ENCODE results near the gene DLGAP1.

The DLGAP1 gene

GRCh38 chr18:4232656-4233055, 222.5 kb downstream of the DLGAP1 start:
- TF ChIP-seq POLR2A (IDR thresholded peaks at IDR 0.05; ENCODE audit: low read length) (no peak), GATA1 (IDR thresholded peaks at IDR 0.05; ENCODE audit: low read depth, low read length) (no peak)
- no peak for DNase-seq

DNA sequence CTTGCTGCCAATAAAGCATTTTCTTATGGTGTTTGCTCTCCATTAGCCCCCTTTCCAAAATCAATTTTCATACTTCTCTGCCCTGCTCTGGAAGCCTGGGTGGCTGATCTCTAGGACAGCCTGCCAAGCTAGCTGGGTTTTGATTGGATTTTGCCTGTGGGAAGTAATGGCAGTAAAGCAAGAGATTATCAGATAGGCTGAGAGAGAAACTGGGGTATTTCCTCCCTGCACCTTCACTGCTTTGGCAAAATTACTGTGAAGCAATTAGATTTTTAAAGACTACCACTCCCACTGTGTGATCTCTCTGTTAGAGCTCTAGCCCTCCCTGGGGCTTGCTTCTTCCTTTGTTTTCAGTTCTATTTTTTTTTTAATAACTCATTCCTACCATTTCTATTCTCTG, 223.8 kb downstream of the DLGAP1 start:
- DNase-seq, result no peak
- TF ChIP-seq GATA1 (IDR thresholded peaks at IDR 0.05; ENCODE audit: low read depth, low read length) (no peak), POLR2A (IDR thresholded peaks at IDR 0.05; ENCODE audit: low read length) (no peak)

DNA sequence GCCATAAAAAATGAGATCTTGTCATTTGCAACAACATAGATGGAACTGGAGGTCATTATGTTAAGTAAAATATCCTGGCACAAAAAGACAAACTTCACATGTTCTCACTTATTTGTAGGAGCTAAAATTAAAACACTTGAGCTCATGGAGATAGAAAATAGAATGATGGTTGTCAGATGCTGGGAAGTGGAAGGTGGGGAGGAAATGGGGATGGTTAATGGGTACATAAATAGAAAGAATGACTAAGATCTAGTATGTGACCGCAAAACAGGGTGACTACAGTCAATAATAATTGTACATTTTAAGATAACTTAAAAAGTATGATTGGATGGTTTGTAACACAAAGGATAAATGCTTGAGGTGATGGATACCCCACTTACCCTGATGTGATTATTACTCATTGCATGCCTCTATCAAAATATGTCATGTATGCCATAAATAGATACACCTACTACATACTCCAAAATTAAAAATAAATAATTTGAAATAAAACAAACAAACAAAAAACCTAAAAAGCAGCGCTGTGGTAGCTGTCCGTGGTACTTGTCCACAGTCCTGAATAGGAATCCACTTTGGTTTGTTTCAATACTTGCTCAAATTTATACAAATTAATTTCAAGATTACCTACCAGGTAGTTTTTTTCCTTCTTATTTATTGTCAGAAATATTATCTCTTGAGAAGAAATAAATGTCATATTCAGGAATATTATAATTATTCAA, 224.5 kb downstream of the DLGAP1 start:
- no peak for TF ChIP-seq POLR2A (IDR thresholded peaks at IDR 0.05; ENCODE audit: low read length)
- no peak for TF ChIP-seq GATA1 (IDR thresholded peaks at IDR 0.05; ENCODE audit: low read depth, low read length)

GRCh38 chr18:4224031-4224704, 230.9 kb downstream of the DLGAP1 start:
- no peak for TF ChIP-seq GATA1 (IDR thresholded peaks at IDR 0.05; ENCODE audit: low read depth, low read length)
- no peak for TF ChIP-seq POLR2A (IDR thresholded peaks at IDR 0.05; ENCODE audit: low read length)
- DNase-seq, result no peak

More for the DNA sequence above, 224.5 kb downstream of the DLGAP1 start:
- no peak for DNase-seq

DNA sequence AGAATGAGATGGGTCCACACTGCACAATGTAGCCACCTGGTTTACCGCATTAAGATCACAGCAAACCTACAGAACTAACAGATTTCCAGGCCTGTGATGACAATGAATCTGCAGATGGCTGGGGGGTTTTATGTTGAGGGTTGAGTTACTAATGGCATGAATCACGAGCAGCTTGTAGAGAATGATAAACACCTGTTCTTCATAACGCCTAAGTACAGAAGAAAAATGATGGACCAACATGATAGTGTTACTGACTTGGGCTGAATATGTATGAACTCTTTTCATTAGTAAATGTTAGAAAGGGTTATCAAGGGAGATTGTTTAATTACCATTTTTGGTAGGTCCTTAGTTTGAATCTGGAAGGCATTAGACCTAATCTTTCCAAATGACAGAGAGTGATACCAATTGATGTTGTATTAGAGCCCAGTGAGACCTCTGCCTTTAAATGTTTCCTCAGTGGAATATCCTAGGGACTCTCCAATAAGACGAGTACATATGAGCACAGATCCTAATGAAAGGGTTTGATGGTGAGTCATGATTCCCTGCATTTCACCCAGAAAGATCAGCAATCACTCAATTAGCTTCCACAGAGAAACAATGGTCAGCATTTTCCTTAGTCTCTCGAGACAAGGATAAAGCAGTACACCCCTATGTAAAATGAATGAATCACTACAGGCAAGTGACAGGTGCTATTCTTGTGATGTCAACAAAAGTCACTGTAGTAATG, 243.8 kb downstream of the DLGAP1 start:
- DNase-seq, result no peak

DNA sequence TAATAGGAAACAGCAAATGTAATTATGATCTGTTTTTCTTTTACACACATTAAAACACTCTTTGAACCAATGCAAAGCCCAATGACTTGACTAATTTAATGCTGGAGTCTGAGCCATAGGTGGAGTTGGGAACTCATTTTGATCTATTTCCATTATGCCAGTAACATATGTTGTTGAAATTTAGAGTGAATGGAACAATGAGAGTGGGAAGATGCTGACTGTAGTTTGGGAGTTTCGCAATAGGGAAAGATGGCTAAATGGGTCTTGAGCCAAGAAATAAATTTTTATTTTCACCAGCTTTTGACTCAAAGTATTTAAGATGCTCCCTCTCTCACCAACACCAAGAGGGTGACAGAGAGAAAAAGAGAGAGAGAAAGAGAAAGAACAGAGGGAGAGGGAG, 246.7 kb downstream of the DLGAP1 start:
- no peak for DNase-seq
- TF ChIP-seq GATA1 (IDR thresholded peaks at IDR 0.05; ENCODE audit: low read depth, low read length) (no peak), POLR2A (IDR thresholded peaks at IDR 0.05; ENCODE audit: low read length) (no peak)

More for the DNA sequence above, 243.8 kb downstream of the DLGAP1 start:
- TF ChIP-seq POLR2A (IDR thresholded peaks at IDR 0.05; ENCODE audit: low read length), result no peak
- no peak for TF ChIP-seq GATA1 (IDR thresholded peaks at IDR 0.05; ENCODE audit: low read depth, low read length)

- TF ChIP-seq GATA1 (IDR thresholded peaks at IDR 0.05; ENCODE audit: low read depth, low read length) (no peak), POLR2A (IDR thresholded peaks at IDR 0.05; ENCODE audit: low read length) (no peak)
- DNase-seq, result no peak
Observed at GRCh38 chr18:4207383-4207985, 247.6 kb downstream of the DLGAP1 start.

DNA sequence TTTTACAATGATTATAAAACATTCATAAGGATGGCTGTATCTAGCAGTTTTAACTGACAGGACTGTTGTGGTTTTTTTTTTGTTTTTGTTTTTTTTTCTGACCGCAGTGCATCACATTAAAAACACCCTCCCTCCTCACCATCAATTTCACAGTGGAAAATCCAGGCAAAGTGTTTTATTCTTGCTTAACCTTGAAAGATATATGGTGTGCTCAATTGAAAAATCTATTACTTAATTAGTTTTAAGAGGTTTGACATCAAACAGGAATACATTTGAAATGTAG, 250.7 kb downstream of the DLGAP1 start:
- TF ChIP-seq GATA1 (IDR thresholded peaks at IDR 0.05; ENCODE audit: low read depth, low read length) (no peak), POLR2A (IDR thresholded peaks at IDR 0.05; ENCODE audit: low read length) (no peak)
- DNase-seq, result no peak

DNA sequence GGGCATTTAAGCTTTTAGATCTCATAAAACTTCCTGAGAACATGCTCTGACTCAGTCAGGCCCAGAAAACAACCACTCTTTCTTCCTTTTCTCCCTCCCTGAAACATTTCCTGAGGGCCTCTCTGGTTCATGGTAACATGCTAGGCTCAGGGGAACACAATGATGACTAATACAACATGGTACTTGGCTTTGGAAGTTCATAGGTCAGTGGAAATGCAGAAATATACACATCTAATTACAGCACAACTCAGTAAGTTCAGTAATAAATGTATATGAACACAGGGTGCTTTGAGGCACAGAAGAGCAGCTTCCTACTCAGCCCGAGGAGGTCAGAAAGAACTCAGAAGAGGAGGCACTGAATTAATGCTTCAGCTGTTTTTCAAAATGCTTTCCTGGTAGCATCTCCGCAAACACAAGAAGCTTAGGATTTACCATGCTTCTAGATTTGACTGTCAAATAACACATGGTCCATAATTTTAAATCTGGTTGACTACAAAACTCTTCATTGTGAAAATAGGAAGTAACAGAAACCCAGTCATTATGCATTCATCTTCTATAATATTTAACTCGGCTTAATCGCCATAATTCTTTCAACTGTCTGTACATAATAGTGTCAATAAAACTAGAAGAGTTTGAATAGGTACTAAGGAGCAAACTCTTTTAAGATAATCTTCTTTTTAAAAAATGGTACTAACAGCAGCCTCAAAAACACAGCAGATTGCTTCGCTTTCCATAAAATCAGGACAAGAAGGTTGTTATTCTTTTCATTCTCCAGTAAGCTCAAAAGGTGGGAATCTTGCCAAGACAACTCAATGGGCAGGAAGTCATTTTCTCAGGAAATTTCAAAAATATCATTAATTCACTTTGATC, 251.3 kb downstream of the DLGAP1 start:
- DNase-seq, result no peak
- TF ChIP-seq POLR2A (IDR thresholded peaks at IDR 0.05; ENCODE audit: low read length), result no peak
- no peak for TF ChIP-seq GATA1 (IDR thresholded peaks at IDR 0.05; ENCODE audit: low read depth, low read length)

GRCh38 chr18:4200399-4200798, 254.7 kb downstream of the DLGAP1 start:
- no peak for DNase-seq
- TF ChIP-seq POLR2A (IDR thresholded peaks at IDR 0.05; ENCODE audit: low read length), result no peak
- TF ChIP-seq GATA1 (IDR thresholded peaks at IDR 0.05; ENCODE audit: low read depth, low read length), result no peak

DNA sequence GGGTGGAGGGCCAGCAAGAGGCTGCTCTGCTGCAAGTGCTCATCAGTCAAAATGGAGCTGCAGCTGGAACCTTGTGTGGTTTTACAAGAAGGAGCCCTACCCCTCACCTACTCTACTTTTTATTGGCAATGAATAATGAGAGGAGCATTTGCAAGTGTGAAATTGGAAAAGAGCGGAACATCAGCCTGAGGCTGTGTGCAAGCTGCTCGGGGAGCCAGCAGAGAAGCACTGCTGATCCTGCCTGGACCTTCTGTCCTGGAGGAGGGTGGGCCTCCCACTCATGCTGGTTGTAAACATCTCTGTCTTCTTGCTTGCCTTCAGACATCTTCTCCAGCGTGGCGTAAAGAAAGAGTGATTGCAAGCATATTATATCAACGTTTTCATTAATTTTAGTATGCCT, 256.2 kb downstream of the DLGAP1 start:
- TF ChIP-seq POLR2A (IDR thresholded peaks at IDR 0.05; ENCODE audit: low read length), result no peak
- TF ChIP-seq GATA1 (IDR thresholded peaks at IDR 0.05; ENCODE audit: low read depth, low read length), result no peak
- no peak for DNase-seq

GRCh38 chr18:4196351-4196750, 258.8 kb downstream of the DLGAP1 start:
- no peak for DNase-seq
- TF ChIP-seq GATA1 (IDR thresholded peaks at IDR 0.05; ENCODE audit: low read depth, low read length) (no peak), POLR2A (IDR thresholded peaks at IDR 0.05; ENCODE audit: low read length) (no peak)

GRCh38 chr18:4193086-4193485, 262.0 kb downstream of the DLGAP1 start:
- DNase-seq, result no peak
- TF ChIP-seq POLR2A (IDR thresholded peaks at IDR 0.05; ENCODE audit: low read length) (no peak), GATA1 (IDR thresholded peaks at IDR 0.05; ENCODE audit: low read depth, low read length) (no peak)

Data from erythroblast (primary cell).